A549 (cell line): ENCODE results near the gene ANKRD13C.
"Not testable (repeated sequence)": the region's sequence is repeated elsewhere in the genome, so short reads cannot be mapped to it uniquely, and the experiment has no call there.

Experiments
- BHLHE40 ChIP-seq: IDR thresholded peaks from 2 replicates; pipeline ENCODE4 v1.6.1; 2012; ENCODE audit warnings: low read depth, low read length, inconsistent platforms
- CHD2 ChIP-seq: fragments of 150-350 bp; IDR thresholded peaks from 2 replicates; pipeline ENCODE4 v1.6.1; 2014; ENCODE audit warnings: low read length; ENCODE audit not compliant: partially characterized antibody
- HES2 ChIP-seq: fragments of >200 bp; sonication (Bioruptor Twin); formaldehyde crosslinking; IDR thresholded peaks from 2 replicates; pipeline ENCODE4 v1.6.1; 2016
- KDM1A ChIP-seq: fragments of 200-600 bp; sonication (generic); IDR thresholded peaks from 2 replicates; pipeline ENCODE4 v1.6.1; 2016; ENCODE audit warnings: low read depth, mild to moderate bottlenecking
- NR3C1 ChIP-seq: fragments of >200 bp; sonication (Bioruptor Twin); formaldehyde crosslinking; IDR thresholded peaks from 3 replicates; pipeline ENCODE4 v1.6.1; 2017
- PBX3 ChIP-seq: IDR thresholded peaks from 2 replicates; pipeline ENCODE4 v1.6.1; 2012
- POLR2A ChIP-seq: IDR thresholded peaks from 2 replicates; pipeline ENCODE4 v1.6.1; 2012; ENCODE audit warnings: mild to moderate bottlenecking, low read length
- POLR2AphosphoS2 ChIP-seq: conservative IDR thresholded peaks from 2 replicates; pipeline ENCODE4 v1.6.1; 2012; ENCODE audit warnings: low read length, improper control_type of control experiment, inconsistent platforms
- RFX5 ChIP-seq: fragments of 450-650 bp; IDR thresholded peaks from 2 replicates; pipeline ENCODE4 v1.7.1; 2014; ENCODE audit warnings: antibody characterized with exemption, mild to moderate bottlenecking, moderate library complexity
- SMC3 ChIP-seq: fragments of >200 bp; sonication (Bioruptor Twin); formaldehyde crosslinking; IDR thresholded peaks from 3 replicates; pipeline ENCODE4 v1.6.1; 2018; ENCODE audit warnings: inconsistent platforms
- USF2 ChIP-seq: fragments of 450-650 bp; IDR thresholded peaks from 2 replicates; pipeline ENCODE4 v1.6.1; 2014; ENCODE audit warnings: antibody characterized with exemption
- TF ChIP-seq, protein P1 (sequence below): fragments of >200 bp; sonication (Bioruptor Twin); formaldehyde crosslinking; IDR thresholded peaks from 3 replicates; pipeline ENCODE4 v1.5.1; 2016

- TF ChIP-seq, protein P1, sequence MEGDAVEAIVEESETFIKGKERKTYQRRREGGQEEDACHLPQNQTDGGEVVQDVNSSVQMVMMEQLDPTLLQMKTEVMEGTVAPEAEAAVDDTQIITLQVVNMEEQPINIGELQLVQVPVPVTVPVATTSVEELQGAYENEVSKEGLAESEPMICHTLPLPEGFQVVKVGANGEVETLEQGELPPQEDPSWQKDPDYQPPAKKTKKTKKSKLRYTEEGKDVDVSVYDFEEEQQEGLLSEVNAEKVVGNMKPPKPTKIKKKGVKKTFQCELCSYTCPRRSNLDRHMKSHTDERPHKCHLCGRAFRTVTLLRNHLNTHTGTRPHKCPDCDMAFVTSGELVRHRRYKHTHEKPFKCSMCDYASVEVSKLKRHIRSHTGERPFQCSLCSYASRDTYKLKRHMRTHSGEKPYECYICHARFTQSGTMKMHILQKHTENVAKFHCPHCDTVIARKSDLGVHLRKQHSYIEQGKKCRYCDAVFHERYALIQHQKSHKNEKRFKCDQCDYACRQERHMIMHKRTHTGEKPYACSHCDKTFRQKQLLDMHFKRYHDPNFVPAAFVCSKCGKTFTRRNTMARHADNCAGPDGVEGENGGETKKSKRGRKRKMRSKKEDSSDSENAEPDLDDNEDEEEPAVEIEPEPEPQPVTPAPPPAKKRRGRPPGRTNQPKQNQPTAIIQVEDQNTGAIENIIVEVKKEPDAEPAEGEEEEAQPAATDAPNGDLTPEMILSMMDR = not testable (repeated sequence)
- TF ChIP-seq HES2, POLR2AphosphoS2, POLR2A, NR3C1, PBX3, KDM1A, USF2, SMC3, RFX5, CHD2, BHLHE40: not testable (repeated sequence)
Observed at GRCh38 chr1:70366425-70366952, 12.0 kb upstream of the ANKRD13C start.
